HG02885 (cell line): Measurements from ENCODE around the gene NRDE2.
"Not testable (repeated sequence)": the region's sequence is repeated elsewhere in the genome, so short reads cannot be mapped to it uniquely, and the experiment has no call there.

Experiments used
- ATAC-seq: cut with Tn5 transposase; IDR thresholded peaks from one replicate; pipeline ENCODE4 v1.9.1; 2021; ENCODE audit warnings: mild to moderate bottlenecking; ENCODE audit not compliant: unreplicated experiment, poor library complexity

The NRDE2 gene

DNA sequence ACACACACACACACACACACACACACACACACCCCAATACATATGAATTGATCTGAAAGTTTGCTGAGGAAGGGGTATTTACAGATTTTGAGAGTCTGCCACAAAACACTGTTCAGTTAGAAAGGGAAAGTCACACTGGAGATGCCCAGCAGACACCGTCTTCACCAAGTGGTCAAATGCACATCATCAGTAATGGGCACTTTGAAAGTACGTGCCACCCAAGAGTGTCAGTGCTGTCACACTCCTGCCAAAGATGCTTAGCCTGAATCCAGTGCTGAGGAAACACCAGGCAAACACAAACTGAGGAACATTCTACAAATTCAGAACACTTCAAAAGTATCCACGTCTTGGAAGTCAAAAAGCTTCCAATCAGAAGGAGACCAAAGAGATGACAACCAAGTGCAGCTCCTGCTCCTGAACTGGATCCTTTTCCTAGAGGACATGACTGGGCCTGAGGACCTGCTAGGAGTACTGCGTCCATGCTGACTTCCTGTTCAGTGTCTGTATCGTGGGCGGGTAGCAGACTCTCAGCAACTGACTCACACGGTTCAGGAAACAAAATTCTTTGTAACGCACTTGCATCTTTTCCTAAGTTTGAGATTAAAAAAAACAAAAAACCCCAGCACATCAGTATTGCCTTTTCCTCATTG lies 56.8 kb downstream of the NRDE2 start:
- ATAC-seq = no peak

DNA sequence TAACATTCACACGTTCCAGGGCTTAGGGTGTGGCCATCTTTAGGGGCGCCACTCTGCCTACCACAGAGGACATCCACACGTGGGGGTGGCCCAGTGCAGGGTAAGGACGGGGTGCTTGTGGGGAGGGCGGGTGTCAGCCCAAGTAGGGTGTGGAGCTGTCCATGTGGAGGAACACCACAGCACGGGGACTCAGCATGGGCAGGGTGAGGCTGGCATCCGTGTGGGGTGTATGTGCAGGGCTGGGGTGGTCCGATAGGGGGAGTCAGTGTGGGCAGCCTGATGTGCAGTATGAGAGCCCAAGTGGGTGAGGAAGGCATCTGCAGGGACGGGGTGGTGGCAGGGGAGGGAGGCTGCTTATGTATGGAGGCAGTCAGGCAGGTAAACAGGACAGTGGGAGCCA lies 57.7 kb downstream of the NRDE2 start:
- ATAC-seq = no peak

DNA sequence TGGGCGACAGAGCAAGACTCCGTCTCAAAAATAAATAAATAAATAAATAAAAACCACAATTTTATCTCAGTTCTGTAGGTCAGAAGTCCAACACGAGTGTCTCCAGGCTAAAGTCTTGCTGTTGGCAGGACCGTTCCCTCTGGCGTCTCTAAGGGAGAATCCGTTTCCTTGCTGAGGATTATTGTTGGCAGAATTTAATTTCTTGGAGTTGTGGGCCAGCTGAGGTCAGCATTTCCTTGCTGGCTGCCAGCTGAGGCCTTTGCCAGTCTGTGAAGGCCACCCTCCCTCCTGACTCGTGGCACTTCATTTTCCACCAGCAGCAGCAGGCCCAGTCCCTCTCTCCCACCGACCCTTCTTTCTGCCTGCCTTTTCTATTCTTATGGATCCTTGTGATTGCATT lies 58.2 kb downstream of the NRDE2 start:
- ATAC-seq = no peak

DNA sequence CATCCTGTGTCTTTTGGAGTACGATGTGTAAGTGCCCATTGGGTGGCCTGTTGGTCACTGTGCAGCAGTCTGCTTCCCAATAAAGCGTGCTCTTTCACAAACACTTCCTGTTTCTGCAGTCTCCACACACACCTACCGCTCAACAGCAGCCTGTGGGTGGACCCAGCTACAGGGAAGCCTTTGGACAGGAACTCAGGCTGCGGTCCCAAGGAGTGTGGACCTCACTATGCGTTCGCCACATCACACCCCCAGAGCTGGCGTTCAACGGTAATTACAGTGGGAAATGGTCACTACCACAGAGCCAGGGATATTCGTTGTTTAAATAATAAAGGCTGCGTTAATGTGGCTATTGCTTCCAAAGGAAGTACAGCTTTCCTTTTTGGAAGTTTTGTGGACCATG lies 59.2 kb downstream of the NRDE2 start:
- ATAC-seq = no peak

DNA sequence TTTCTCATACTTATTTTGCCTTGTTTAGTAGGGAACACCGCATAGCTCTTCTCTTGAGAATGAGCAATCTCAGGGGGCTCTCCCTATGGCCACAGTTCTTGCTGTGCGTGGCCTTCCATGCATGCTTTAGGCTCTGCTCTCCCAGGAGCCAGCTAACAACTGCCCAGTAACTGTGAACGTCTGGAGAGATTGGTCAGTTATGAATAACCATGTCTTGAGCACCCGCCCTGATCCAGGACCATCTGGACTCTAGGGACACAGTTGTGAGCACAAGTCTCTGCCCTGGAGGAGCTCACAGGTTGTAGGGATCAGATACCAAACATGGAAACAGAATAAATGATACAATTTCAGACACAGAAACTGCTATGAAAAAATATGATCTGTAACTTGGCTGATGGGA lies 63.3 kb downstream of the NRDE2 start:
- ATAC-seq = no peak

DNA sequence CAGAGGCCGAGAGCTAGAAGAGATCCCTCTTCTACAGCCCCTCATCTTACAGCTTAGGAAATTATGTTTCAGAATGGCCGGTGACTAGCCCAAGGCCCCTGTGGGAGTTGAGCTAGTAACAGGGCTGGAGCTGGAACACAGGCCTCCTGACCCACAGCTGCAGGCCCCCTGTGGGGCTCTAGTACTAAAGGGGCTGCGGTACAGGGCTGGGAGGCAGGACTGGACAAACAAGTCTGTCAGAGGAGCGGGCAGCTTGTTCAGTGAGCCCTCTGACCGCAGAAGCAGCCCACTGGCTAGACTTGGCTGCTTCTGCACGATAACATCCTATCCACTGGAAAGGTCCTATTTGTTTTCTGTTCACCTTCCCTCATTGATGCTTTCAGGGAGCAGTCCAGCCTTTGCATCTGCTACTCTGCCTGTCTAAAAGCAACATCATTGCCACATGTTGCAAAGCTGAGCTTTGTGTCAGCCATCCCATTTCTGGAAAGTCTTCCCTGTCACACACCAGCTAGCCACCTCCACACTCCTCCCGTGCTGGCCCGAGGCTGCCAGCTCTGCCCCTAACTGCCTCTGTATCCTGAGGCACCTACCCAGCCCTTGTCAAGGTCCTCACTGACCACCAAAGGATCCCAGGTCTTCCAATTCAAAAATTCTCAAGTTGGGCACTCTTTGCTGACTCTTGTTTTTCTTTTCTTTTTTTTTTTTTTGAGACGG lies 65.1 kb downstream of the NRDE2 start:
- no peak for ATAC-seq

DNA sequence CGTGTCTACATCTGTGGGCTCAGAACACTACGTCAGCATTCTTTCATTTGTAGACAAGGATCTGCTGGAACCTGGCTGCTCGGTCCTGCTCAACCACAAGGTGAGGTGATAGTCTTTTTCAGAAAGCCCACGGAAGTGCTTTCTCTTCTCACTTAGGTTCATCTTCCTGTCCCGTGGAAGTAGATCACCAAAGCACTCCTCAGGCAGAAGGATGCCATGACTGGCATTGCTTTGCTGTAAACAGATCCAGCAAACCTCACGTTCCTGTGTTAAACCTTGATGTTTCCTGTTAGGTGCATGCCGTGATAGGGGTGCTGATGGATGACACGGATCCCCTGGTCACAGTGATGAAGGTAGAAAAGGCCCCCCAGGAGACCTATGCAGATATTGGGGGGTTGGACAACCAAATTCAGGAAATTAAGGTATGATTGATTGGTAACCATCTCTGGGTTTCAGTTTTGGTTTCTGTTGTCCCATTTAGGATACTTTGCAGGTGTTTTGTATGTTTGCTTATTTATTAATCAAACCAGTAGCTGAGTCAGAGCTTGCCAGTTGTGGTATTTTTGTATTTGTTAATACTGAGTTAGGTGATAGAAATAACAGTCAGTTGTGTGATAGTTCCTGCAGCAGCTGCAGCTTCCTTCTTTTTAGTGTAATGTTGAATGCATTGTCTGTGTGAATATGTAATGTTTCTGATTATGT lies 67.8 kb downstream of the NRDE2 start:
- peak; percentile 61 for ATAC-seq

DNA sequence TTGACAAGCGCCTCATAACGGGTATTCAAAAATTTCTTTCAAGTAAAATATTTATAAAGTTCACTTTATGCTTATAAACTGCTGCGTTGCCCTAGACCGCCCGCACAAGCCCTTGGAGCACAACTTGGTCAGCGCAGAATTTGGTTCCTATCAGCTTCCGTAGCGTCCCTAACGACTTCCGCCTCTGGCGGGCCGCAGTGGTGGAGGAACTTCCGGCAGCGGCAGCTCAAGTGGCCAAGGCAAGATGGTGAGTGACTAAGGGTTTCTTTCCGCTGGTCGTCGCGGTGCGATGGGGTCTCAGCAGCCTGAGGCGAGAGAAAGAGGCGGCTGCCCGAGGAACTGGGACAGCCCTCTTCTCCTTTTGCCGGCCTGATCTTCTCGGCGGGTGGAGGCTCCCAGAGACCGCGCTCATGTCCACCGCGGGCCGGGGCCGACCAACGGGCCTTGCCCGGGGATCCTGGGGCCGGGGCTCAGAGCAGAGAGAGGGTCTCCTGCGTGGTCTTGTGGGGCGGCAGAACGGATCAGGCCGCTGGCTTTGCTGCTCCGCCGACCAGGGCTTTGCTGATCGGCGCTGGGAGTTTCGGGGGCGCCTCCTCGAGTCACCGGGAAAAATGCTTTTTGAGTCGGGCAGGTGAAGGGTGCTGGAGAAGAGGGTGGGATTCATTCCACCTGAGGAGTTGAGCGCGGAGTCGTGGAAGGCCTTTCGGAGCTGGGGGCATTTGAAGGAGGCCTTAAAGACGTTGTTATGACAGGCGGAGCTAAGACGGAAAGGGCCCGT lies 75.2 kb downstream of the NRDE2 start, which contains the start of gene PSMC1:
TSS of gene PSMC1 (plus strand) at position 200 of the 778 bp plus-strand sequence. CDS start at position 245, 45 bp downstream.
- peak; percentile 98 for ATAC-seq

DNA sequence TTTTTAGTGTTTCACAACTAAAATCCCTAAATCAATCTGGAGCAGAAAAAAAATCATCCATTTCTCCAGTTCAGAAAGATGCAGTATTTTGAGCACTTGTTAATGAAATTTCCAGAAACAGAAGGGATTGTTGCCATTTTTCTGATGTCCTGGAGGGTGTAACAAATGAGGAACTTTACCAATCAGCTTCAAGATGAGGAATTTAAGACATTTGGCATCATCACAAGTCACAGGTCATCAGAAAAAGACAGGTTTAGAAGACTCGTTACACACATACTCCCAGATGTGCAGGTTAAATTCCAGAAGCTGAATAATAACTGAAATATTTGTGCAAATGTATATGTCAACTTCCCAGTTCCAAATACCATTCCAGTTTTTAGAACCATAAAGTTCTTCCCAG lies 75.9 kb downstream of the NRDE2 start:
- no peak for ATAC-seq

DNA sequence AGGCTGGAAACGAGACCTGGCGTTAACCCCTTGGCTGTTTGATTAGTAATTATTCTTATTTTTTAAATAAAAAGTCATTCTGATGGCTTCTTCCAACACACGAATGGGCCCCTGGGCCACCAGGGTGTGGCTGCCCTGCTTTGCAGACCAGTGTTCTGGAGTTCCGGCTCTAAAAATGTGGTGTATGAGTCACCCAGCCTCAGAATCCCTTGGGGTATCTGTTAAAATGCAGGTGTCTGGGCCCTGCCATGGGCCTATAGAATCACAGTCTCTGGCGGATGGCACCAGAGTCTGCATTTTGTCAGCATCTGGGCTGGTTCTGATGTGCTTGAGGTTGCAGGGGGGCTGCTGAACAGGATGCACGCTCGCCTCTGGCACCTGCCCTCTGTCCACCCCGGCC lies 77.9 kb downstream of the NRDE2 start:
- no peak for ATAC-seq

DNA sequence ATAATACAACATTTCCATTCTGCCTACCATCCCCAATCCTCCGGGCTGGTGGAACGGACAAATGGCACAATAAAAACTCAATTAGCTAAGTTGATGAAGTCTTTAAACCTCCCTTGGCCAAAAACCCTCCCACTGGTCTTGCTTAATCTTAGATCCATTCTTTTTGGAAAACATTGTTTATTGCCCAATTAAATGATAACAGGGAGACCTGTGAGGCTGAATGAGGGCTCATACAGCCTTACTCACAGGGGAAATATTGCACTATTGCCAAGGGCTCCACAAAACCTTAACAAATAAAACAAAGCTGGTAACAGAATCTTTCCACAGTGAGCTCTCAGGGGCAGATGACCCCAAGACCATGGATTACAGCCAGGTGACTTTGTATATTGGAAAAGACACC lies 83.1 kb downstream of the NRDE2 start:
- ATAC-seq = no peak

DNA sequence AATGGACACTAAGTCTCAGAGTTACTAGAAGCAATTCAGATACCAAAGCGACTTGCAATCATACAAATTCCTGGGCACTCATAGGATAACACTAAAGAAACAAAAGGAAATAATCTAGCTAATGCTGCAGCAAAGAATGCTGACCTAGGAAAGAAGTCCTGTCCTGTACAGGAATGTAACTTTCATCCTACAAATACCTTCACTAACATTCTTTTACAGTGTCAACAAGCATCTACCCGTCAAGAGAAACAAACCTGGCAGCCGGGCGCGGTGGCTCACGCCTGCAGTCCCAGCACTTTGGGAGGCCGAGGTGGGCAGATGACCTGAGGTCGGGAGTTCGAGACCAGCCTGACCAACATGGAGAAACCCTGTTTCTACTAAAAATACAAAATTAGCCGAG lies 84.3 kb downstream of the NRDE2 start:
- ATAC-seq = not testable (repeated sequence)

DNA sequence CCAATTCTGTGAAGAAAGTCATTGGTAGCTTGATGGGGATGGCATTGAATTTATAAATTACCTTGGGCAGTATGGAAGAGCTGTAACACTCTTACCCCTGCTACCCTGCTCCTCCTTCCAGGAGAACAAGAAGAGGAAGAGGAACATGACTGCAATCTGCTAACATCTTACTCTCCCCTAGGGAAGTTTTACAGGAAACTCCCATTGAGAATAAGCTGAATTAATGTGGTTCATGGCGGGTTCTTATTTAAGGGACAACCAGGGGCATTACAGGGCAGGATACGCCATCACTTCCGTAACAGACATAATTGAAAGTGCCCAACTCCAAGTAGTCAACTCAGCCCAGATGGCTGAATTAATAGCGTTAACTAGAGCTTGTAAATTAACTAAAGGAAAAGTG lies 84.8 kb downstream of the NRDE2 start:
- ATAC-seq = no peak

DNA sequence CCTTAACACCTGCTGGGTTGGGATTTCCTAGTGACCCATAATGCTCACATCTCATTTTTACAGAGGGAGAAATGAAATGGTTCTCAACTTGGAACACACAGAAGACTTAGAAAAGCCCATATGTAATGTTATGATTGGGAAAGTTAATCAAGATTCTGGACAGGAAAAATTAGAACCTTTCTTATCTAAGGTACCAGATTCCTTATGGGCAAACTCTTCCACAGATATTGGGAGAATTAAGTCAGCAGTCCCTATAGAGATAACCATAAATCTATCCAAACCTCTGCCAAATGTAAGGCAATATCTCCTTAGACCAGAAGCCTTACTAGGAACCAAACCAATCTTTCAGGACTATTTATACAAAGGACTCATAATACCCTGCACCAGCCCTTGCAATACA lies 89.3 kb downstream of the NRDE2 start:
- ATAC-seq = no peak

DNA sequence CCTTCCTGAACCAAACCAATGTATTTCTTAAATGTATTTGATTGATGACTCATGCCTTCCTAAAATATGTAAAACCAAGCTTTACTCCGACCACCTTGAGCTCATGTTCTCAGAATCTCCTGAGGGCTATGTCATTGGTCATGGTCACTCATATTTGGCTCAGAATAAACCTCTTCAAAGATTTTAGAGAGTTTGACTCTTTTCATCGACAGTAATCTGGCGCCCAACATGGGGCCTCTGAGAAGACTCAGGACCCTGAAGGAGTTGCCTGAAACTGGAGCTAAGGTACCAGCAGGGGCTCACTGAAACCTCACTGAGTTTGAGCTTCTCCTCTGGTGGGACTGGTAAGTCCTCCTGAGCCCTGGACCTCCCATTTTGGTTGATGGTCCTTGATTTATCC lies 92.6 kb downstream of the NRDE2 start:
- no peak for ATAC-seq

DNA sequence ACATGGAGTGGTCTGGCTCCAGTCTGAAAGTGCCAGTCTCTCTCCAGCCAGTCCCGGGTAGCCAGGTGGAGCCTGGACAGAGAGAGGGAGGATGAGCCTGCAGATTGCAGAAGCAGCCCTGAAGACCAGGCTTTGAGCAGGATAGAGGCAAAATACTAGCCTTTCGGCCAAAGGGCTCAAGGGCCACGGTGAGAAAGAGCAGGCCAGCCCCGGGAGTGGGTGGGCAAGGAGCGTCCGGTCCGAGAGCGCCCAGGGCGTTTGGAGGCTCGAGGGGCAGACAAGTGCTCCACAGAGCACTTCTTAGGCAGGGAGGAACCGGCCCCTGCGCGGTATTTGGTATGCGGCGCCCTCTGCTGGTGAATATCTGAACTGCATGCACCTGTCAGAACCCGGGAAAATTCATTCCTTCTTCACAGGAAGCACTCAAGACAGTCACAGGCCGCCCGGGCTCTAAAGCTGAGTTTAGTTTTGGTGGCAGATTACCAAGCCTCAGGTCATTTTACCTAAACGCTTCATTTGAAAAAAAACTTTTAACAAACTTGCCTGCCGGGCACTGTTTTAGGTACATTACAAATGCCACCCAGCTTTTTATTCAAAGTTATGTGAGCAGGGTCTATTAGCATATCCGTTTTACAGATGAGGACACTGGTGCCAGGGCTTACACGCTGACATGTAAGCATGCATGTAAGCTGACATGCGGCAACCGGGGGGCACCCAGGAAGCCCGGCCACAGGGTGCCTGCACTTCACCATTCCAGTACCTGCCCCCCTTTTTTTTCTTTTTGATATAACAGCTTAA lies 96.4 kb downstream of the NRDE2 start:
- ATAC-seq = peak; percentile 77

DNA sequence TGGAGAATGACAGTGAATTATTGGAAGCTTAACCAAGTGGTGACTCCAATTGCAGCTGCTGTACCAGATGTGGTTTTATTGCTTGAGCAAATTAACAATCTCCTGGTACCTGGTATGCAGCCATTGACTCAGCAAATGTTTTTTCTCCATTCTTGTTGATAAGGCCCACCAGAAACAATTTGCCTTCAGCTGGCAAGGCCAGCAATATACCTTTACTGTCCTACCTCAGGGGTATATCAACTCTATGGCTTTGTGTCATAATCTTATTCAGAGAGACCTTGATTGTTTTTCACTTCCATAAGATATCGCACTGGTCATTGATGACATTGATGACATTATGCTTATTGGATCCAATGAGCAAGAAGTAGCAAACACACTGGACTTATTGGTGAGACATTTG lies 101.8 kb downstream of the NRDE2 start:
- not testable (repeated sequence) for ATAC-seq

DNA sequence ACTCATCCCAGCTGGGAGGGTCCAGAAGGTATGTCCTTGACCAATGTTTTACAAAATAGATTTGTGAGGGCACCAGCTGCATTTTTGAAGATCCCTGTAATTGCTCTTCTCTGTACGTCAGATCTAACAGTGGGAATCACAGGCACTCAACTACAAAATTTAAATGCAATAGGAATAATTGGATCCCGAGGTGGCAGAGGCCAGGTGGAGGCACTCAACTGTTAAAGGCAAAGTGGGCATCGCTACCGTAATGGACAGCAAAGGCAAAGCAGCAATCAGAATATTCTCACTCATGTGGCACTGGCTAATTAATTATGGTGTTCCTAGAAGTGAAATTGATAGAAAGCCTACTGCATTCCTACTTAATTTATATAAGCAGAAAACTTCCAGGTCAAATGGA lies 103.3 kb downstream of the NRDE2 start:
- no peak for ATAC-seq
